NB4 (cell line): Measurements from ENCODE around the gene USP54.

ENCODE experiments used
- MYC ChIP-seq: IDR thresholded peaks from 2 replicates; pipeline ENCODE4 v1.6.1; 2011; ENCODE audit warnings: low read depth, low read length
- POLR2A ChIP-seq: IDR thresholded peaks from 2 replicates; pipeline ENCODE4 v1.6.1; 2011; ENCODE audit warnings: mild to moderate bottlenecking; ENCODE audit not compliant: insufficient read length; ENCODE audit errors: extremely low read depth
- TF ChIP-seq, protein P1 (sequence below): IDR thresholded peaks from one replicate; pipeline ENCODE4 v1.5.1; 2012; ENCODE audit warnings: low read depth, low read length

DNA sequence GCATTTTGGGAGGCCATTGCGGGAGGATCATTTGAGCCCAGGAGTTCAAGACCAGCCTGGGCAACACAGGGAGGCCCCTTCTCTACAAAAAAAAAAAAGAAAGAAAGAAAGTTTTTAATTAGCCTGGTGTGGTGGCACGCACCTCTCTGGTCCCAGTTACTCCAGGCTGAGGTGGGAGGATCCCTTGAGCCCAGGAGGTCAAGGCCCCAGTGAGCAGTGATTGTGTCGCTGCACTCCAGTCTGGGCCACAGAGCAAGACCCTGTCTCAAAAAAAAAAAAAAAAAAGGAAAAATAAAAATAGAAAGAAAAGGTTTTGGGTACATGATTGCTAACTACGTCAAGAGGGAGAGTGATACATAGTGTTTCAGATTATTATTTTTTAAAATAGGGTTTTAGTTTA, 2.0 kb upstream of the USP54 start:
- TF ChIP-seq, protein P1, sequence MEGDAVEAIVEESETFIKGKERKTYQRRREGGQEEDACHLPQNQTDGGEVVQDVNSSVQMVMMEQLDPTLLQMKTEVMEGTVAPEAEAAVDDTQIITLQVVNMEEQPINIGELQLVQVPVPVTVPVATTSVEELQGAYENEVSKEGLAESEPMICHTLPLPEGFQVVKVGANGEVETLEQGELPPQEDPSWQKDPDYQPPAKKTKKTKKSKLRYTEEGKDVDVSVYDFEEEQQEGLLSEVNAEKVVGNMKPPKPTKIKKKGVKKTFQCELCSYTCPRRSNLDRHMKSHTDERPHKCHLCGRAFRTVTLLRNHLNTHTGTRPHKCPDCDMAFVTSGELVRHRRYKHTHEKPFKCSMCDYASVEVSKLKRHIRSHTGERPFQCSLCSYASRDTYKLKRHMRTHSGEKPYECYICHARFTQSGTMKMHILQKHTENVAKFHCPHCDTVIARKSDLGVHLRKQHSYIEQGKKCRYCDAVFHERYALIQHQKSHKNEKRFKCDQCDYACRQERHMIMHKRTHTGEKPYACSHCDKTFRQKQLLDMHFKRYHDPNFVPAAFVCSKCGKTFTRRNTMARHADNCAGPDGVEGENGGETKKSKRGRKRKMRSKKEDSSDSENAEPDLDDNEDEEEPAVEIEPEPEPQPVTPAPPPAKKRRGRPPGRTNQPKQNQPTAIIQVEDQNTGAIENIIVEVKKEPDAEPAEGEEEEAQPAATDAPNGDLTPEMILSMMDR = no peak
- no peak for TF ChIP-seq POLR2A
- TF ChIP-seq MYC = no peak
